HL-60 (cell line): Measurements from ENCODE around the gene PHF21A.

Experiments used
- DNase-seq, 2 experiments: peaks; one replicate each; pipeline ENCODE4 v3.0.0-alpha.2; 2010 to 2020; ENCODE audit warnings: low read depth in 1 of 2, low spot score in 1 of 2
- H3K27ac ChIP-seq: fragments of 250-450 bp; sonication (Bioruptor Pico); replicated peaks from 2 replicates; pipeline ENCODE4 v1.5.1; 2020; ENCODE audit warnings: mild to moderate bottlenecking, moderate library complexity
- H3K27me3 ChIP-seq: fragments of 250-450 bp; sonication (Bioruptor Pico); 2 replicates; pipeline ENCODE4 v1.5.1; 2021; ENCODE audit warnings: mild to moderate bottlenecking, moderate library complexity; ENCODE audit not compliant: insufficient read depth, poor library complexity, severe bottlenecking
- H3K4me3 ChIP-seq: replicated peaks from 2 replicates; pipeline ENCODE4 v1.5.1; 2011; ENCODE audit warnings: mild to moderate bottlenecking, control low read depth, low read length; ENCODE audit not compliant: insufficient read depth
- GABPA ChIP-seq: IDR thresholded peaks from 2 replicates; pipeline ENCODE4 v1.6.1; 2012; ENCODE audit warnings: low read depth
- POLR2AphosphoS5 ChIP-seq: IDR thresholded peaks from 2 replicates; pipeline ENCODE4 v1.6.1; 2012; ENCODE audit warnings: low read depth
- SPI1 ChIP-seq: IDR thresholded peaks from 2 replicates; pipeline ENCODE4 v1.6.1; 2012; ENCODE audit warnings: low read depth, mild to moderate bottlenecking, borderline replicate concordance
- TF ChIP-seq, protein P1 (sequence below): IDR thresholded peaks from one replicate; pipeline ENCODE4 v1.5.1; 2011; ENCODE audit warnings: low read length, control low read depth, inconsistent platforms; ENCODE audit not compliant: insufficient read depth
- TF ChIP-seq, protein P2 (sequence below): IDR thresholded peaks from 2 replicates; pipeline ENCODE4 v1.6.1; 2012; ENCODE audit warnings: low read depth; ENCODE audit not compliant: insufficient replicate concordance

PHF21A gene

DNA sequence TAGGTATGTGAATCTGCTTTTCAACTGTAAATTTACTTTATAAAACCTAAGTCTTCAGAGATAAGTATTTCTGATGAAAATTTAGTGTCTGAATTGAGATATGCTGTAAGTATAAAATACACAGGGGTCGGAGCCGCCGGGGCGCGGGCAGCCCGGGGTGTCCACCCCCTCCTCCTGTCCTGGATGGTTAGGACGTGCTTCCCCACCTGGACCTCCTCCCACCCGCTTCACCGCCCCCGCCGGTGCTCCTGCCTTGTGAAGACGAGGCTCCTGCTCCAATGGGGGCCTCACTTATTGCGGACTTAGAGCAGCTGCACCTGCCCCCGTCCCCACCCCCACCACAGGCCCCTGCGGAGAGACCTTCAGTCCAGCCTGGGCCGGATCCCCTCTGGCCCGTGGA lies 21.3 kb upstream of the PHF21A start:
- no peak overlapping the region for H3K4me3 ChIP-seq
- no peak for DNase-seq
- H3K27me3 ChIP-seq, result peaks cover 3% of the 10 kb centered on the region
- TF ChIP-seq, protein P1, sequence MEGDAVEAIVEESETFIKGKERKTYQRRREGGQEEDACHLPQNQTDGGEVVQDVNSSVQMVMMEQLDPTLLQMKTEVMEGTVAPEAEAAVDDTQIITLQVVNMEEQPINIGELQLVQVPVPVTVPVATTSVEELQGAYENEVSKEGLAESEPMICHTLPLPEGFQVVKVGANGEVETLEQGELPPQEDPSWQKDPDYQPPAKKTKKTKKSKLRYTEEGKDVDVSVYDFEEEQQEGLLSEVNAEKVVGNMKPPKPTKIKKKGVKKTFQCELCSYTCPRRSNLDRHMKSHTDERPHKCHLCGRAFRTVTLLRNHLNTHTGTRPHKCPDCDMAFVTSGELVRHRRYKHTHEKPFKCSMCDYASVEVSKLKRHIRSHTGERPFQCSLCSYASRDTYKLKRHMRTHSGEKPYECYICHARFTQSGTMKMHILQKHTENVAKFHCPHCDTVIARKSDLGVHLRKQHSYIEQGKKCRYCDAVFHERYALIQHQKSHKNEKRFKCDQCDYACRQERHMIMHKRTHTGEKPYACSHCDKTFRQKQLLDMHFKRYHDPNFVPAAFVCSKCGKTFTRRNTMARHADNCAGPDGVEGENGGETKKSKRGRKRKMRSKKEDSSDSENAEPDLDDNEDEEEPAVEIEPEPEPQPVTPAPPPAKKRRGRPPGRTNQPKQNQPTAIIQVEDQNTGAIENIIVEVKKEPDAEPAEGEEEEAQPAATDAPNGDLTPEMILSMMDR, result no peak
- TF ChIP-seq GABPA (no peak), SPI1 (no peak), POLR2AphosphoS5 (no peak)
- TF ChIP-seq, protein P2, sequence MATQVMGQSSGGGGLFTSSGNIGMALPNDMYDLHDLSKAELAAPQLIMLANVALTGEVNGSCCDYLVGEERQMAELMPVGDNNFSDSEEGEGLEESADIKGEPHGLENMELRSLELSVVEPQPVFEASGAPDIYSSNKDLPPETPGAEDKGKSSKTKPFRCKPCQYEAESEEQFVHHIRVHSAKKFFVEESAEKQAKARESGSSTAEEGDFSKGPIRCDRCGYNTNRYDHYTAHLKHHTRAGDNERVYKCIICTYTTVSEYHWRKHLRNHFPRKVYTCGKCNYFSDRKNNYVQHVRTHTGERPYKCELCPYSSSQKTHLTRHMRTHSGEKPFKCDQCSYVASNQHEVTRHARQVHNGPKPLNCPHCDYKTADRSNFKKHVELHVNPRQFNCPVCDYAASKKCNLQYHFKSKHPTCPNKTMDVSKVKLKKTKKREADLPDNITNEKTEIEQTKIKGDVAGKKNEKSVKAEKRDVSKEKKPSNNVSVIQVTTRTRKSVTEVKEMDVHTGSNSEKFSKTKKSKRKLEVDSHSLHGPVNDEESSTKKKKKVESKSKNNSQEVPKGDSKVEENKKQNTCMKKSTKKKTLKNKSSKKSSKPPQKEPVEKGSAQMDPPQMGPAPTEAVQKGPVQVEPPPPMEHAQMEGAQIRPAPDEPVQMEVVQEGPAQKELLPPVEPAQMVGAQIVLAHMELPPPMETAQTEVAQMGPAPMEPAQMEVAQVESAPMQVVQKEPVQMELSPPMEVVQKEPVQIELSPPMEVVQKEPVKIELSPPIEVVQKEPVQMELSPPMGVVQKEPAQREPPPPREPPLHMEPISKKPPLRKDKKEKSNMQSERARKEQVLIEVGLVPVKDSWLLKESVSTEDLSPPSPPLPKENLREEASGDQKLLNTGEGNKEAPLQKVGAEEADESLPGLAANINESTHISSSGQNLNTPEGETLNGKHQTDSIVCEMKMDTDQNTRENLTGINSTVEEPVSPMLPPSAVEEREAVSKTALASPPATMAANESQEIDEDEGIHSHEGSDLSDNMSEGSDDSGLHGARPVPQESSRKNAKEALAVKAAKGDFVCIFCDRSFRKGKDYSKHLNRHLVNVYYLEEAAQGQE, result no peak
- no peak overlapping the region for H3K27ac ChIP-seq

DNA sequence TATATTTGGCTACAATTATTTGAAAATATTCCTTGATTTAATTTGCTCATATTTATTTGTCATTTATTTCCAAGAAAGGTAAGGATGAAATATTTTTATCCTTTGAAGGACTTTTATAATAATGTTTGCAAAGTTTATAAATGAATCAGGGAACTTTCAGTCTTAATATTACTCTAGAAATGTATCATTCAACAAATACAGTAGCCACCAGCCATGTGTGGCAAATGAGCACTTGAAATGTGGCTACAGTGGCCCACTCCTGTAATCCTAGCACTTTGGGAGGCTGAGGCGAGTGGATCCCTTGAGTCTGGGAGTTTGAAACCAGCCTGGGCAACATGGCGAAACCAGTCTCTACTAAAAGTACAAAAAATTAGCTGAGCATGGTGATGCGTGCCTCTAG lies 20.3 kb upstream of the PHF21A start:
- peaks cover 3% of the 10 kb centered on the region for H3K27me3 ChIP-seq
- no peak overlapping the region for H3K27ac ChIP-seq
- DNase-seq, result no peak
- H3K4me3 ChIP-seq, result no peak overlapping the region
- TF ChIP-seq SPI1 (no peak), GABPA (no peak), POLR2AphosphoS5 (no peak)
- TF ChIP-seq, protein P1, result no peak
- TF ChIP-seq, protein P2, result no peak

DNA sequence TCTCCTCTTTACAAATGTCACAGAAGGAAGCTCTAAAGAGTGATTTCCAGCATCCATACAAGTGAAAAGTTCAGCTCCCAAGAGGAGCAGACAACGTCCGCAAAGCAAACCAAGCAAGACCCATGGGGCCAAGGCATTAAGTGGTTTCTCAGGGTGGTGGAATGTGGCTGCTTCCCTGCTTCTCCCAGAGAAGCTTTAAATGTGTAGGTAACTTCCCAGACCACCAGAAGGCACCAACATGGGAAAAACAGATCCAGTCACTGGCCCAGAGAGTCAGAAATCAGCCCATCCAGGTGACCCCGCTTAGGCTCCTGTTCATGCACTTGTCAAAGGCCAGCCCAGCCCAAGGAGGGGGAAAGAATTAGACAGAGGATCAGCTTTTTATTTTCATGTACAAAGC lies 13.3 kb upstream of the PHF21A start:
- no peak for DNase-seq
- TF ChIP-seq, protein P2, result no peak
- no peak for TF ChIP-seq POLR2AphosphoS5
- TF ChIP-seq SPI1, result no peak
- TF ChIP-seq GABPA, result no peak
- TF ChIP-seq, protein P1, result no peak
- Histone ChIP-seq H3K27ac (no peak overlapping the region), H3K4me3 (no peak overlapping the region), H3K27me3 (no peaks in the 10 kb centered on the region)
